ENCODE measurements around the gene PSMB10. TPM values are rescaled to one million over a fixed set of nuclear protein-coding genes. Genes with fewer than 3 reads are reported as not detected.

PSMB10 gene
- total RNA-seq, 1 experiment from 2014 or later, result 24.5 TPM

DNA sequence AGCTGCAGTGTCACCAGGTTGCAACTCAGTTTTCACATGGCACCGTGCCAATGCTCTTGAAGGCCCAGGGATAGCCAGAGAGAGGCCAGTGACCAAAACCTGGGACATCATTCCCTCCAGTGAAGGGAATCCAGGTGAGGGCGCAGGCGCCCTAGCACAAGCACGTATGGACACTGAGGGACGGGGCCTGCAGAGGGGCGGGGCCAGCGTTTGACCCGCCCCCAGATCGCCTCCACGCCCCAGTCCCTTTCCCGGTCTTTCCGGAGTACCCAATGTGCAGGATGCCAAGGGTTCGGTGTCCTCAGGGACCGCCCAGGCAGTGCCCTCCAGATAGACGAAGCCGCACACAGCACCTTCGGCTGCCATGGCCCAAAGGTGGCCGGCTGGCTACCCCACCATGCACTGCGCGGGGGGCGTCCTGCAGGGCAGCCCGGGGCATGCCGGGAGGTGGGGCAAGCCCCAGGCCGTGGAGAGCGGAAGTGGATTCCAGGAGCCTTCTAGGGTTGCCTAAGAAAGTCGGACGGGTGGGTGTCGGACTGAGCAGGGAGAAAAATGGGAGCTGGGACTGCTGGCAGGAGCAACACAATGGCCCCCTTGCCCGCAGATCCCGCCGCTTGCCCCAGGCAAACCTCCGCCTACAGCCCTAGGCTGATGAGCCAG lies 27.1 kb upstream of the PSMB10 start:
- H2AFZ ChIP-seq (ENCODE audit: low read length), result no peak overlapping the region
- Mint-ChIP-seq H3K27ac (0 out of 7 replicates have a peak overlapping the region, but pooled peaks of 1 of the 3 experiments have one; percentile 53), H3K36me3 (ENCODE audit: insufficient read depth in 1 of 3, low read depth in 3 of 3) (peaks cover 6 to 57% (median 24%) of the 10 kb centered on the region in 3 experiments), H3K9me3 (no peaks in the 10 kb centered on the region), H3K4me1 (peaks cover 29 to 36% of the 10 kb centered on the region in 2 experiments), H3K4me3 (no peak overlapping the region), H3K27me3 (ENCODE audit: low read depth) (no peaks in the 10 kb centered on the region)
- peak; percentile 69 for DNase-seq
- no peak overlapping the region for H3K27ac ChIP-seq (ENCODE audit: insufficient read length, low read depth, low read length)
- H3K23ac ChIP-seq (ENCODE audit: insufficient read length, low read depth, low read length), result no peak overlapping the region
- no peak overlapping the region for H4K91ac ChIP-seq (ENCODE audit: insufficient read length, low read depth, low read length)
- no peak overlapping the region for H3K18ac ChIP-seq (ENCODE audit: insufficient read length, low read depth, low read length)
- no peak overlapping the region for H3K14ac ChIP-seq (ENCODE audit: insufficient read depth, low read length)
- H4K20me1 ChIP-seq (ENCODE audit: control insufficient read depth, insufficient read depth, insufficient read length), result peaks cover 3% of the 10 kb centered on the region
- H4K5ac ChIP-seq (ENCODE audit: insufficient read length, low read depth, low read length), result no peak overlapping the region
- no peak overlapping the region for H3K4me2 ChIP-seq (ENCODE audit: insufficient read depth, insufficient read length, low read length)
- no peak overlapping the region for H2BK5ac ChIP-seq (ENCODE audit: insufficient read length, low read length)
- H3K4me1 ChIP-seq (ENCODE audit: insufficient read depth, low read length), result peaks cover 5% of the 10 kb centered on the region; the same call in 1 of the 2 replicates
- peaks cover 3% of the 10 kb centered on the region for H3K23me2 ChIP-seq (ENCODE audit: insufficient read length, low read depth, low read length, poor library complexity, severe bottlenecking)
- no peaks in the 10 kb centered on the region; the same call in 1 of the 2 replicates for H3K79me2 ChIP-seq (ENCODE audit: insufficient read depth, low read length)
- TF ChIP-seq CTCF (conservative IDR thresholded peaks at IDR 0.05), result no peak
- no peak overlapping the region for H2BK120ac ChIP-seq (ENCODE audit: low read depth, low read length, poor library complexity, severe bottlenecking)
- no peaks in the 10 kb centered on the region for H3K9me3 ChIP-seq (ENCODE audit: control insufficient read depth, low read depth, low read length)
- no peak overlapping the region for H2BK20ac ChIP-seq (ENCODE audit: low read depth, low read length, poor library complexity, severe bottlenecking)
- H3K79me1 ChIP-seq (ENCODE audit: insufficient read depth, low read depth, low read length, poor library complexity, severe bottlenecking), result peaks cover 4% of the 10 kb centered on the region
- H2BK15ac ChIP-seq (ENCODE audit: low read depth, low read length), result no peak overlapping the region
- H3T11ph ChIP-seq (ENCODE audit: low read length), result no peak overlapping the region
- no peak overlapping the region for H3K9ac ChIP-seq (ENCODE audit: extremely low read depth, insufficient read length, low read length)
- no CpG with 5 or more reads among the region's 32 CpGs for WGBS (ENCODE audit: extremely low coverage, insufficient read length, low lambda C conversion rate)
- H3K27me3 ChIP-seq (ENCODE audit: insufficient read depth, low read length), result no peaks in the 10 kb centered on the region
- H2BK12ac ChIP-seq (ENCODE audit: insufficient read length, low read depth, low read length), result no peak overlapping the region
- no peak overlapping the region for H2AK5ac ChIP-seq (ENCODE audit: insufficient read length, low read length)
- H3K56ac ChIP-seq (ENCODE audit: insufficient read length, low read depth, low read length), result no peak overlapping the region
- no peak overlapping the region for H3K4ac ChIP-seq (ENCODE audit: low read depth, low read length)
- no peak overlapping the region for H4K8ac ChIP-seq (replicated peaks; ENCODE audit: insufficient read length, low read depth, low read length)
